Measurements from ENCODE around the gene MTAP.

Gene MTAP

DNA sequence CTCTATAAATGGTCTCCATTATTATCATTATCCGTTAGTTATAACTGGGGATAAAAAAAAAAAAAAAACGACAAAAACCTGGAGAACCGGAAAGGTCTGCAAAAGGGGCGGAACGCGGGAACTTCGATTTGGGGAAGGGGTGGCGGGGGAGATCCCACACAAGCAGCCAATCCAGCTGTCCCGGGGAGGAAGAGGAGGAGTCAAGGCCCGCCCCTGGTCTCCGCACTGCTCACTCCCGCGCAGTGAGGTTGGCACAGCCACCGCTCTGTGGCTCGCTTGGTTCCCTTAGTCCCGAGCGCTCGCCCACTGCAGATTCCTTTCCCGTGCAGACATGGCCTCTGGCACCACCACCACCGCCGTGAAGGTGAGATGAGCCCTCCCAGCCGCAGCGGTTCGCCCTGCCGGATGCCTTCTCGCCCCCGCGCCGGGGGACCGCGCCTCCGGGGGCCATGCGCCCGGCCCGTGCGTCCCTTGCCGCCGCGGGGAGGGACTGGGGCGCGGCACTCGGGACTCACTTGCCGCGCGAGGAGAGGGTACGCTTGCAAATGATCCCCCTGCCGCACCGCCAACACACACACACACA is at the start of gene MTAP:
Gene MTAP (plus strand): TSS at position 219 of the 583 bp plus-strand sequence. CDS start 113 bp downstream, at position 332.
- DNase-seq, result peak; percentile 80

DNA sequence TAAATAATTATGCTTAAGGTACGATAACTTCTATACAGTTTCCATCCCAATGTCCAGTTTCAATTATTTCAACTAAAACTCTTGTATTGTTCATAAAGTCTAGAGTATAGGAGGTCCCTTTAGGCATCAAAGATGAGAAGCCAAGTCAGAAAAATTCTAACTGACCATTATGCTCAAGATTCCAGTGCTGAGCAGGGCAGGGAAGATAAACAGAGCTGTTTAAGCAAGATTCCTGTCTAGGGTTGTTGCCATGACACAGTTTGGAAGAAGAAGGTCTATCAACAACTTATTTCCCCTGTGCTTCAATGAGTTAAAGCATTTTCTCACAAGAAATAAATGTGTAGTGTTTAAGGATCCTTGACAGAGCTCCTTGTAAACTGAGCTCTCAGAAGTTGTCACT is 48.9 kb upstream of the MTAP start:
- no peak for DNase-seq

DNA sequence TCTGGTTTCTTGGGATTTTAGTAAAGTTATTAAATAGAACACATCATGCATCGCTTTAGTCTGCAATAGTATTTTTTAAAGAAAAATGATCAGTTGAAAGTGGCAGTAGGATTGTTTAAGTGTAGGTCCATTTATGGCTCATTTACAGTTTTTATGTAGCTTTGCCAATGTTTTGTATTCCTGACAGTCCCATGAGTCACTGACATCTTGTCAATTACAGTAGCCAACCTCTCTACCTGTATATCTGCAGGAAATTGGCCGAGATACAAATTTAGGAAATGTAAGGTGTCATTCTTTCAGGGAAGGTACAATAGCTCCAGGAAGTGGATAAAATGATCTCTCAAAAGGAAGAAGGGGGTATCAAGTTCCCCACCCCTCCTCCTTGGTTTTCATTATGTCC is 47.7 kb upstream of the MTAP start:
- DNase-seq, result no peak

DNA sequence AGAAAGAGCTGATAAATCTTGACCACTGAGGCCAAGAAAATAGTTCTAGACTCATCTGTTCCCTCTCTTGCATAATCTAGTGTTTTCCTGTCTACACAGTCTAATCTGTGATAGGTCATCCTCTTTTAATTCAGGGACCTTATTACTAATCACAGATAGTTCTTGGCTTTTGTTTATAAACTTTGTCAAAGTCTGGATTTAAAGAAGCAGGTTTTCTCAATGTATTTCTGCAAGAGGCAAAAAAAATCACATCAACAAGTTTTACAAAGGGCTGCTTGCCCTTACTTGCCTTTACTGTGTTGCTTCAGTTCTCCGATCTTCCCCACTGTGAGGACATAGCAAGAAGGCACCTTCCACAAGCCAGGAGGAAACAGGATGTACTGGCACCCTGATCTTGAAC is 43.9 kb upstream of the MTAP start:
- no peak for DNase-seq

DNA sequence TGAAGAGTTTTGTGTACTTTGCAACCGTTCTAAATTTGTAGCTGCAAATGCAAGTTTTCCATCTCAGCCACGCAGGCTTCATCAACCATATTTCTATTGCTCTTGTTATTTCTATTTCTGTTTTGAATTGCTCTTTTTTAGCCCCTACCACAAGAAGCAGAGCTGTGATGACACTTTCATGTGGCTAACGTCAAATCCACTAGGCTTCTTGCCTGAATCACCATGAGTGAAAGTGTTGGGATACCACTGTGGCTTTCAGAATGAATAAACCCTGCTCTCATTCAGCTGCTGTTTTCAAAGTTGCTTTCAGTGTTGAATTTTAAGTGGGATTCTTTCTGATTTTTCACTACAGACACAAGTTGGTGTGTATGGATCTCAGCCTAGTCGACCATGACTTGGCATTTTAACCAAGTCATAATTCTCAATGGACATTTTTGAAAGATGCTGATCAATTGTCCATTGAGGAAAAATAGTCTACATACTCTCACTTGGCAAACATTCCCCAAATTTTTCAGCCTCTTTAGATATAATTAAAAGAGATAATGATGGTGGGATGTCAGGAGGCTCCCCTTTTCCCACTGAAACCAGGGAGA is 41.0 kb upstream of the MTAP start:
- DNase-seq, result no peak

DNA sequence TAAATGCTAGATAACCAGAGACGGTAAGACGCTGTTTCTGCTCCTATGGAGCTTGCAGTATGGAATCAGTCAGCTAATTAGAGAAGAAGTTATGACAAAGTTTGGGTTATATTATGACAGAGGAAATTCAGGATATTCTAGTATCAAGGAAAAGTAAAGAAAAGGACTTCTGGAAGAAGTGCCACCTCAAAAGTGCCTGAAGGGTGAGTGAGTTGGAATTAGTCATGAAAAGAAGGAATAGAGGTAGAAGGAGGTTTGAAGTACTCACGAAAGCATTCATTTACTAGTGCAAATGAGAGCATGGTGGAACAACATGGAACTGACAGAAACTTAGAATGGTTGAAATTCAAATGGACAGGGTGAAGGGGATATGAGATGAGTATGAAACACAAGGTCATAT is 40.4 kb upstream of the MTAP start:
- no peak for DNase-seq

DNA sequence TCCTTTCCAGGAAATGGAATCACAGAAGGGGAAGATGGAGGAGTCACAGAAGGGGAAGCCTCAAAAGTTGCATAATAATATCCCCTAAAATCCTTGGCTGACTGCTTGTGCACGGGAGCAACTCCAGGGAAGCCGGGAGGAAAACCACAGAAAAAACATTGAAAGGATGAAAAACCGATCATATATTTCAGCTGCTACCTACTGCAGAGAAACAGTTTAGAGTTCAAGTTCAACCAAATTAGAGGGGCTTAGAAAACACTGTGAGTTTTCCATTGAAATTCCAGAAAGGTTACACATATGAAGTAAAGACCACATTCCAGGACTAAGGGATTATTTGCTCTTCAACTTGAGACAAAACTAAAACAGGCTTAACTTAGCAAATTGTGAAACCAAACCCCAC is 37.6 kb upstream of the MTAP start:
- no peak for DNase-seq

DNA sequence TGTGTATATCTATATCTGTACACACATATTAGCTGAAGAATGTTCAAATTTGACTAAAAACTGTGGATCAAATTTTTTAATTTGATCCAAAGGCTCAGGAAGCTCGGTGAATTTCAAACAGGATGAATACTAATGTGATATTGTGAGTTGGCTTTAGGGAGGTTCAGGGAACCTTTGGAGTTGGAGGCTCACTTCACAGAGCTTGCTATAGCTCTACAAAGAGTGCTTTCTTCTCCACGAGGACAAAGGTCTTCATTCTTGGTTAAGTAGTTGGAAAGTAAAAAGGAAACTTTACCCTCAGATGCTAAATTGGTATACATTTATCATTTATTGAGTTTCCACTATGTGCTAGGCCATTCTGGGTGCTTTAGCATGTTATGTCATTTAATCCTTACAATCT is 36.3 kb upstream of the MTAP start:
- no peak for DNase-seq

DNA sequence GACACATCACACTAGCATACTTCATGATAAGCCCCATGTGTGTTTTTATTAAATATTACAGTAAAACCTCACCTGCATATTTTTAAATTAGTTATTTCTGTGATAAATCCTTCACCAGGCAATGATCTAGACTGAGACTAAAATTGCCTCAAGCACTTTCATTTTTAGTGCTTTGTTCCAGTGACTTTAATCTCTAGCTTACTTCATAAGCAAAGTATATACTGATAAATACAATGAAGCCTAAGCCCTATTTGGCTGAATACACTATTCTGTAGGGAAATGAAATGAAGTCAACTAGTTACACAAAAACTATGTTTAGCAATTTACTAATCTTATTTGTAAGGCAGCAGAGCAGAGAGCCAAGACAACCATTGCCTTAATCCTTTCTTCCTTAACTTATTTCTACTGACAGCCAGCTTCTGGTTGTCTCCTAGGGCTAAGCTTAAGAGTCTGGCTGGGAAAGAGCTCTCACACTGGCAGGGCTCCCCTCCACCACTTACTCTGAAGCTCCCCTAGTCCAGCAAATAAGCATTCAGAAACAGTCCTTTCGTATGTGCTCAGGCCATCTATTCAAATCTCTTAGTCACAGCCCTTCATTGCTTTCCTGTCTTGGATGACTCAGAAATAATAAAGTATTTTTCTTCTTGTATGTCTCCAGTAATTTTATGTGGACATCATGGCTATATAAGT is 31.4 kb upstream of the MTAP start:
- no peak for DNase-seq

DNA sequence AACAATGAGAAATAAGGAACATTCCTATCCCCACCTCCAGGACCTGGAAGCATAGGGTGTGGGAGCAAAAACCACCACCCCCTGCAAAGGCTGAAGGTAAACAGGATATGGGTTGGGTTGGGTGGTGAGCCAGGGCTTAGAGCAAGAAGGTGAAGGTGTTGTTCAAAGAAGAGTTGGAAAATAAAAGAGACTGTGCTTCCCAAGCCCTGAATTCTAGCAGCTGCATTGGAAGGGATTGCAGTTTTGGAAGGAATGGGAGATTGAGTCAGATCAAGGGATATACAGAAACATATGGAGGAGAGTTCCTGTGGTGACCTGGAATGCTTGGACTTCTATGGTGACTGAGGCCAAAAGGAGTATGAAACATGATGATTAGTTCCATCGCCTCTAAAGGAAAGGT is 24.7 kb upstream of the MTAP start:
- no peak for DNase-seq

DNA sequence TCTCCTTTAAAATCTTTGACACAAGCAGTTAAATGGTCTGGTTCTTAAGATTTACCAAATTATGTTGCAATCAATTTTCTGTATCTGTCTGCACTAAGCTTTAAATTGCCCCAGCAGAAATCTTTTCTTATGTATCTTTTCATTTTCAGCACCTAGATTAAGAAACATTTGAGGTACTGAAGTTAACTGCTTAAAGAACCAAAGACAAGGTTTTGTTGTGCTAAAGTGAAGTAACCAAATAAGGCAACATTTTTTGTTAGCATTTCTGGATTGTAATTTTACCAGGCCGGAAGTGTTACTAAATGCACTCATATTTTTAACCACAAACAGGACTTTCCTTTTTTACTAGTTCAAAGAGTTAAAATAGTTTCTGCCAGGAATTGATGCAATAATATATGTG is 24.1 kb upstream of the MTAP start:
- no peak for DNase-seq

DNA sequence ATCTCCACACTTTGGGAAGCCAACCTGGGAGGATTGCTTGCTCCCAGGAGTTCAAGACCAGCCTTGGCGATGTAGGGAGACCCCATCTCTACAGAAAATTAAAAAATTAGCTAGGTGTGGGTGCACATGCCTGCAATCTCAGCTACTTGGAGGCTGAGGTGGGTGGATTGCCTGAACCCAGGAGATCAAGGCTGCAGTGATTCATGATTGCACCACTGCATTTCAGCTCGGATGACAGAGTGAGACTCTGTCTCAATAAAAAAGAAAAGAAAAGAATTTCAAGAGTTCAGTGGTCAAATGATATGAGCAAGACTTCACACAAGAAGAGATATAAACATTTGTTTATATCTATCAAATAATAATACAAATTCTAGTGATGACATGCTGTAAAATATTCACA is 23.0 kb upstream of the MTAP start:
- no peak for DNase-seq

DNA sequence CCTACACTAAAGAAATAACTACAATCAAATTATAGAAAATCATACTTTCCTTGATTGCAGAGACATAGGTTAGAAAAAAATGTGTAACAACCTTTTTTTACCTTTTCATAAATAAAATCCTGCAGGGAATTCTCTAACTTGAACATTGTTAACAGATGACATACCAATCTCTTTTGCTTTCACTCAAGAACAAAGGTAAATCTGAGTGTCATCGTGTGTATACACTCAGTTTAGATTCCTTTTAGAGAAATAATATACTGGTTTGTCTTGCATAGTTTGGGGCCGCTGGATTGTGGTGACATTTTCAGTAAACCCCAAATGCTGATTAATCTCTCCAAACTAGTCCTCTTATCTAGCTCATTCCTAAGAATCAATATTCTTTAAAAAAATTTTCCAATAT is 20.8 kb upstream of the MTAP start:
- DNase-seq, result no peak

DNA sequence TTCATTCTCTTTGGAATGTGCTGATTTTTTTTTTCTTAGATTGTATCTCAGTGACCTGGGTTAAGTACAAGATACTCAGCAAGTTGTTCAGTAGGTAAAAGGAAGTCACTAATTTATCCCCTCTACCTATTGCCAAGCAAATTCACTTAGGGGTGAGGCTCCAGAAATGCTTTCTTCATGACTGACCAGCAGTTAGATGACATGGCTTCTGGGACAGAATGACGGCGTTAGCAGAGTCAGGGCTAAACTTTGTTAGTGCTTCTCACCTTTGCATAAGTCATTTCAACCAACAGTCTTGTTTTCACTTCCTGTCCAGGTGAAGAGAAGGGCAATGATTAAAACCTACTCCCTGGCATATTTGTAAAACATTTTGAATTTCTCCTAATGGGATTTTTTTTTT is 20.2 kb upstream of the MTAP start:
- DNase-seq, result no peak

DNA sequence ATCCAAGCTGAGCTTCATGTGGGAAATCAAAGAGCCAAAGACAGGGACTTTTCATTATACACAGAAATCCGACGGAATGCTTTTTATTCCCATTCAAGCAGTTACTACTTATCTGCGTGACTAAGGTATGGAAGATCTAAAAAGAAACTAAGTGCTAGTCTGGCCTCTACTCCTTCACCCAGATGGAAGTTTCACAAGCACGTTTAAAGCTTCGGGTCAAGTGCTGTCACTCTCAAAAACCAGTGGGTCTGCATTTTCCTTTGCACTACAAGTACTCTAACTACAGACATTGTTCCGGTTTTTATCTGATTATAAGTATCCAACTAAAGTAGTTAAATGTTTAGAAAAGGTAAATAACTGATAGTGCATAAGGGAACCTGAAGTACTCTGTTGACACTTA is 13.7 kb upstream of the MTAP start:
- no peak for DNase-seq

DNA sequence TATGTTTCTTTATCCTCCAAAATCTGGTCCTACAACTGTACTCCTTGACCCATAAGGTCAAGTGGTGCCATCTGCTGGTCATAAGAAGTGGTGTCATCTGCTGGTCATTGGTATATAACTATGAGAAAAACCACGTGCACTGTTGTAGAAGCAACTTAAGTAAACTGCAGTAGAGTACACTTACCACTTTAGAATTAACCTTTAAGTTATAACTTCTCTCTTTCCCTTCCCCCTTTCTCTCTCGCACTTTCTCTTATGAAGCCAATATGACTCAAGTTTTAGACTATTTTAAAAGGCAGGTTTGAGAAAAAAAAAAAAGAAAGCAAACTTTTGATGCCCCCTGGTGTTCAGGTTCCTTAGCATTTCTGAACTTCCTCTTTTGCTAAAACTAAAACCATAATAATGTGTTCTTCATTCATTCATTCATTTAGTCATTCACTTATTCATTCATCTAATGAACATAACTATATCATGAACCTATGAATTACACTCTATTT is 12.8 kb upstream of the MTAP start:
- peak; percentile 45 for DNase-seq

DNA sequence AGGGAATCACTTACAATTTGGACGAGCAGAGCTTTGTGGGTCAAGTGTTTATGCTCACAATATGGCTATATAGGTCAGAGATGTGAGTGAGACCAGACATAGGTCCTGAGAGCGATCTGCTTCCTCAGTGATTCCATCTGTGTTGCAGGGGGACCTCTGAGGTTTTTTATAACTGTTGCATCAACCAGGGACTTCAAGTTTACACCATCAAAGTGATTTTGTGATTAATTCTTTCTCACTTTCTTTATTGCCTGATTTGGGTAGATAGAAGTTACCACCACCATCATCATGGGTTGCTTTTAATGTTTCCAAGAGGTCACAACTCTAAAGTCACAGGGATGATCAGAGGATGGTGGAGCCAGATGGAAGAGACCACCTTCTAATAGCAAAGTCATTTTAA is 7.0 kb upstream of the MTAP start:
- no peak for DNase-seq

DNA sequence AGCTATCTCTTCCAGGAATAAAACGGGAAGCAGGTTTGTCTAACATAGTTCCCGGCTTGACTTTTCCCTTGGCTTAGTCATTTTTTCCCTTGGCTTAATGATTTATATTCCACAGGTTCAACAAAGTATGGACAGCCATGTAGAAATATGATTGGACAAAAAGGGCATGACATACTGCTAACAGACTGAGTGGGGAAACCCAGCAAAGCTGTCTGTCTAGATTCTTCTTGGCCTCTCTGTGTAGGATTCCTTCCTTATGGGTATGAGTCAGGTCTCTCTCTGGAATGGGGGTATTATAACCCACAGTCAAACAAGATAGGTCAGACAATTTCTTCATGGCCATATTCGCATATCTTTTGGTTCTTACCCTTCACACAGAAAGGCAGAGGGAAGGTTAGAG is 5.7 kb upstream of the MTAP start:
- no peak for DNase-seq

DNA sequence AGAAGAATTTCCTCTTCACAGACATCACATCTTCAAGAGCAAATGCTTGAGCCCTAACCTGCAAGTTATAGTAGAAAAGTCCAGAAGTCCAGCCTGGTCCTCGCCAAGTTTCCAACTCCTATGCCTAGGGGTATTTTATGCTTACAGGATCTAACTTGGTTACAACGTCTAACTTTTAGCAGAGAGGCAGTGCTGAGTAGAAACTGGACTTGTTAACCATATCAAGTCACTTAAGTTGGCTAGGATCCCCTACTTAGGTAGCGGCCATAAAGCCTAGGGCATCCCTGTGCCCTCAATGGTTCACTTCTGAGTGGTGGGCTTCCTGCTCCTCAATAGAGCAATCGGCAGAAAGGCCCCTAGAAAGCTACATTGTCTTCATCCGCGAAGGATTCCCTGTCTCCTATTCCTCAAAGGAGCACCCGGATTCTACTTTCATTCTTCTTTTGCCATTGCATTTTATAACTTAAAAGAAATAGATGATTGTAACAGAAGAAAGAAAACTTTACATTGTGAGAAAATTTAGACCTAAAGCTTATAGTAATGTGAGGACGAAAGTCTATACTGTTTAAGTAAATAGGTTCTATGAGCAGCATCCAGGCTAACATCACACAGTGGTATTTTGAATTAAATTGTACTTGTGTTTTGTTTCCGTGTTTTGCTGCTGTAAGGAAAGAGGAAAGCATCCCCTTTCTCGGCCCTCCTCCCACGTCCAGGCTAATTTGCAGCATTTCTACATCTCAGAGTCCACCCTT is 1.3 kb upstream of the MTAP start:
- no peak for DNase-seq

DNA sequence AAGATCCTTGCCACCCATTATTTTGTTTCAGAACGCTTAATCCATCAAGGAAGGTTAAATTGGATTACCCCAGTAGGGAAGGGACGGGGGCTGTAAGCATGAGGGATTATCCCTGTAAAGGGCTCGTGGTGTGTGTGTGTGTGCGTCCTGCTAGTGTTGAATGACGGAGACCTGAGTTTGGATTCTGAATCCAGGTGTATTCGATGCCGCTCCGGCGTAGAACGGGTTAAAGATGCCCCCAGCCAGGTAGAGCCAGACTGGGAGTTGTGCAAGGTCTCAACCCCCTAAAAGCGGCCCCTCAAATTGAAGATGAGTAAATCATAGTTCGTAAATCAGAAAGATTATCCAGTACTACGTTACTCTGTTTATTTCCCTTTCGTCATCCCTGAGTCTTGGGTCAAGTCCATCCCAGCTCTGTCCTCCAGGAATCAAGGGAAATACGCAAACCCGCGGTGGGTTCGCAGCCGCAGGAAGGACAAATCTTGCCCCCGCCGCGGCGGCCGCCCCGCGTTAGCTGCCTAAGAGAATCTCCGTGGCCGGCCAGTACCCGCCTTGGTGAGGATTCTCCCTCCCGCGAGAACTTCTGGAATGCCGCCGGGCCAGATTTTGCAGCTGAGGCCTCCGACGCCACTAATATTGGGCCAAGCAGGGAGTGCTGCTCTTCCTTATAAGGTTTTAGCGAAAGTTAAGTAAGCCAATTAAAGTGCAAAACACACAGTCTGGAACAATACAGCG is 586 bp upstream of the MTAP start:
- DNase-seq, result no peak

DNA sequence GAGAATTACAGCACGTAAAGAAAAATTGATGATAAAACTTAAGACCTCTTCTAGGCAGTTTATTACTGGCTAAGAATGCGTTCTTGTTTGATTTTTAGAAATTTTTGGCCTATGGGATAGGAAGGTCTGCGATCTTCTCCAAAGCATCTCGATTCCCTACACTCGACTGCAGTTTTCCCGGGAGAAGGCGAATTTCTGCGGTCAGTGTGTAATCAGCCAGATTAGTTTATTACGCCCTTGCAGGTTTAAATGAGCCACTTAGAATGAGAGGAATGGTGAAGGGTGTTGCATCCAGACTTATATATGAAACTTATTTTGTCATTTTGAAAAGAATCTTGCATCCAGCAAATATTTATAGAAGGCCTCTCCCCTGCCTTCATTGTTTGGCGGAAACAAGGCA is 1.2 kb downstream of the MTAP start:
- peak; percentile 5 for DNase-seq

DNA sequence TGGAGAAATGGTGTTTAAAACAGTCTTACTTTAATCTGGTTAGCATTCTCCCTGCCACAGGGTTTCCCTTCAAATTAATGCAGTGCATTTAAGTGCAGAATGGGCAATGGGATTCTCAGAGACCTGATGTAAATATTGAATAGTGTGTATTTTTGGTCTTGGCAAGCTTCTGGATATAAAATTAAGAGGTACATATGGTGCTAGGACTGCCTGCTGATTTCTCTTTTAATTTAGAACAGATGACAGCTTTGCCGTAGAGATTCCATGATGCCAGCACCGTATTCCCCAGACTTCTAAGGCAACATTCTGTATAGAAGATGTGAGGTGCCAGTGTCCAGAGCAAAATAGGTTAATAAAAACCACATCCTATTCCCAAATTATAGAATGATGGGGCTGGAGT is 1.9 kb downstream of the MTAP start:
- no peak for DNase-seq

DNA sequence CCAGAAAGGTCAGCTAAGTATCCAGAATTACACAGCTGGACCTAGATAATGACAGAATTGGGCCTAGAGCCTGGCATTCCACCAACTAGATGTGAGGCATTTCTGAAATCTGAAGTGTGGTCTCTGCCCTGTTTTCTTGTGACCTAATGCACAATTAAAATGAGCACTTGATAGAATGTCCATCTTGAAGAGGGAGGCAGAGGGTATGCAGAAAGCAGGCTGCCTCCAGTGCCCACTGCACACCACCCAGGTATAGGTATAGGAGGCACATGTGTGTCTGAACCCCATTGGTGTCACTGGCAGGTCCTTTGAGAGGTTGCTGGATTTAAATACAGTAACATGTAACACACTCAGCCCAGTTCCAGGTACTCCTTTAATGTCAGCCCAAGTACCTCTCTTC is 2.4 kb downstream of the MTAP start:
- no peak for DNase-seq

Measured in NCI-H510A treated with DMSO at 0.1 percent for 48 hours (cell line).